Retina (tissue), 1 donor: ENCODE data around the gene UBE2A.
A peak's percentile ranks its signal among the peaks of the same experiment; 100 is the strongest.

ENCODE experiments used
- DNase-seq: peaks from one replicate; pipeline ENCODE4 v3.0.0-alpha.2; 2016

UBE2A gene

GRCh38 chrX:119574394-119575266, at the start of gene UBE2A:
TSS of gene UBE2A (plus strand) at chrX:119574563. CDS start at chrX:119574712, 149 bp downstream.
- peak; percentile 91 for DNase-seq

DNA sequence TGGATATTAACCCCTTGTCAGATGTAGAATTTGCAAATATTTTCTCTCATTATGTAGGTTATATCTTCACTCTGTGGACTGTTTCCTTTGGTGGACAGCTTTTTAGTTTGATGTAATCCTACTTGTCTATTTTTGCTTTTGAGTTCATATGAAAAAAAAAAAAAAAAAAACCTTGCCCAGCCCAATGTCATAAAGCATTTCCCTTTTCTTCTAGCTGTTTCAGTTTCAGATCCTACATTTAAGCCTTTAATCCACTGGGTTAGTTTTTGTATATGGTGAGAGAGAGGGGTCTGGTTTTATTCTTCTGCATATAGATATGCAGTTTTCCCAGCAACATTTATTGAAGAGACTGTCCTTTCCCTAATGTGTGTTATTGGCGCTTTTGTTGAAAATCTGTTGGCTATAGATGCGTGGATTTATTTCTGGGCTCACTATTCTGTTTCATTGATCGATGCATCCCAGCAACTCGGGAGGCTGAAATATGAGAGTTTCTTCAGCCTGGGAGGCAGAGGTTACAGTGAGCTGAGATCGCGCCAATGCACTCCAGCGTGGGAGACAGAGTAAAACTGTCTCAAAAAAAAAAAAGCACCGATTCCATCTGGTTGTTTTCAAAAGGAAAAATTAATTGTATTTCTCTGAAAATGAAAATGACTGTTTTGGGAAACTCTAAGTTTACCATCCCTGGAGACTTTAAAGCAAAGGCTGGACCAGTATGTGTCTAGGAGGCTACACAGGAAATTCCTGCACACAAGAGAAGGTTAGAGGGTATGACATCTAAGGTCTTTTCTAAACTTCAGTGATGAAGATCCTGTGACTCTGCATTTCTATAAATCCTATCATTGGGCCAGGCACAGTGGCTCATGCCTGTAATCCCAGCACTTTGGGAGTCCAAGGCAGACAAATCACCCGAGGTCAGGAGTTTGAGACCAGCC, 44.8 kb upstream of the UBE2A start:
- no peak for DNase-seq

- DNase-seq: no peak
These were observed 36.9 kb upstream of the UBE2A start for GRCh38 chrX:119537487-119537886.

DNA sequence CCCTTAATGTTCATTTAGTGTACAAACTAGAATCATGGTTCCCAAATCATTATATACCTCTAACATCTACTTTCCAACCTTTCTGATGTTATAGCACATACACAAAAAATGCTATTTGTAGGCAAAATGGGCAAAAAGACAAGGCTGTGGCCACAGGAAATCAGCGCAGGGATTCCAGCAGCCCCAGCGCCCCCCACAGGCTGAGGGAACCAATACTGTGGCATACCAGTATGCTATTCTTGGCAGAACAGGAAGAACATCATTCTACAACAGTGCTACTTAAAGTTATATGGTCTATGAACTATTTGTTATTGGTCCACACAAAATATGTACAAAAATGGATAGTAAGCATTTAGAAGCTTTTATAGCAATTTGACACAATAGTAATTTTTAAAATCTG, 34.5 kb upstream of the UBE2A start:
- no peak for DNase-seq

DNA sequence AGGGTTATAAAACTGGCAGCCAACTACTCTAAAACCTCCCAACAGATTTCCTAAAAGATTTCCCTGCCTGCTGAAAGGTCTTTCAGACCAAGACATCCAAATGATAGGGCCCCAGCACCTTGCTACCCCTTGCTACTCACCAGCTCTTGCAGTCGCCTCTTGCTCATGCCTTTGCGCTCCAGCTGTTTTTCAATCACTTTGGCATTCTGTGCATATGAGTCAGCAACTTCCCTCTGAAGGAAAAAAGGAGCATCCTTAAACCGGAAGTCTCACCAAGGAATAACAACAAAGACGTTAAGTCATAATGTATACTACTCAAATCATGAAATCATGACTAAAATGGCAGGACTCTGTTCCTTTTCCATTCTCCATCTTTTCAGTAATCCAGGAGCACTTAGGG, 33.2 kb upstream of the UBE2A start:
- DNase-seq: no peak

DNA sequence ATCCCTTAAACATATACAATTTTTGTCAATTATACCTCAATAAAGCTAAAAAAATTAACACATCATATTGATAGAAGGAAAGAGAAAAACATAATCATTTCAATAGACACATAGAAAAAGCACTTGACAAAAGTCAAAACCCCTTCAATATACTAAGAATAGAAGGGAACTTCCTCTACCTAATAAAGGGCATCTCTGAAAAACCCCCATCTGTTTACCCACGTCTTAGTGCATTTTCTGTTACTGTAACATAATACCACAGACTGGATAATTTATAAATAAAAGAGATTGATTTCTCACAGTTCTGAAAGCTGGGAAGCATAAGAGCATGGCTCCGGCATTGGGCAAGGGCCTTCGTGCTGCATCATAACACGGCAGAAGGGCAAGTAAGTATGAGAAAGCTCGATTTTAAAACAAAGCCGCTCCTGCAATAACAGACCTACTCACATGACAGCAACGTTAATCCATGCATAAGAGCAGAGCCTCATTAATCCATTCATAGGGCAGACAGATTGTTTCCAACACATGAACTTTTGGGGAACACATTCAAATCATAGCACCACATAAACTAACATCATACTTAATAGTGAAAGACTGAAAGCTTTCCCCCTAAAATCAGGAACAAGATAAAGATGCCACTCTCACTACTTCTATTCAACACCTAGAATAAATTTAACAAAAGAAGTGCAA, 24.9 kb upstream of the UBE2A start:
- DNase-seq: peak; percentile 2

DNA sequence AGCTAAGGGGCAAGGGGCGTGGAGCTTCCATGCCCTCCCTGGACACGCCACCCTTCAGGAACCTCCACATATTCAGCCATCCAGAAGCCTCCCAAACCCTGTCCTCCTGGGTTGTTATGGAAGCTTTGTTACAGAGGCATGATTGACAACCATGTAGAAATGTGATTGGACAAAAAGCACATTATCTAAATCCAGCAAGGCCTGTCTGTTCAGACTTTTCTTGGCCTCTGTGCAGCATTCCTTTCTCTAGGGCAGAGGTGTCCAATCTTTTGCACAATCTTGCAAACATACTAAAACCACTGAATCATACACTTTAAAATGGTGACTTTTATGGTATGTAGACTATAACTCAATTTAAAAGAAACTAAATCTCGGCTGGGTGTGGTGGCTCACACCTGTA, 21.9 kb upstream of the UBE2A start:
- no peak for DNase-seq

- peak; percentile 85 for DNase-seq
These were observed 9.2 kb upstream of the UBE2A start, which contains the start of gene STEEP1 for GRCh38 chrX:119565107-119565663. TSS of gene STEEP1 (minus strand) at chrX:119565409. CDS start at chrX:119565355, 54 bp downstream.

- no peak for DNase-seq
These were observed 4.0 kb upstream of the UBE2A start for GRCh38 chrX:119570351-119570835.

GRCh38 chrX:119573222-119573621, 1.1 kb upstream of the UBE2A start:
- DNase-seq: no peak

DNA sequence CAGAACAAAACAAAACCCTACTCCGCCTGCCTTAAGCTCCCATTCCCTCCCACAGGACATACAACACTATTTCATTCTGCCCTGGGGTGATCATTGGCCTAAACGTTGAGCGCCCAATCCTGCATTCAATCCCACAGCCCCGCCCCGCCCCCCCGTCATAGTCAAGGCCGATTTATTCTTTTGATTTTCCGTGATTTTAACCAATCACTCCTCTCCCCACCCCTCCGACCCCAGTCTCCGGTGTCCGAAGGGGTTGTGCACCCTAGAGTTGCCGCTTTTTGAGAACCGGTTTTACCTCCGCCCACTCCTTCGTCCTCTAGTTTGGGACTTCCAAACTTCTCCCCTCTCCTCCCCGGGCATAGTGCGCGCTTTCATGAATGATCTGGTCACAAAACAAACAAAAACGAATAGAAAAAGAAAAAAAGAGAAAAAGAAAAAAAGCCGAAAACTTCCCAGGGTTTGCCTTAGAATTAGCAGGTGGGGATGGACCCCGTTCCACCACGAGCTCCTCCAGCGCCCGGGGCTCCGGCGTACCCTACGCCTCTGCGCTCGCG, 446 bp upstream of the UBE2A start:
- DNase-seq: no peak

DNA sequence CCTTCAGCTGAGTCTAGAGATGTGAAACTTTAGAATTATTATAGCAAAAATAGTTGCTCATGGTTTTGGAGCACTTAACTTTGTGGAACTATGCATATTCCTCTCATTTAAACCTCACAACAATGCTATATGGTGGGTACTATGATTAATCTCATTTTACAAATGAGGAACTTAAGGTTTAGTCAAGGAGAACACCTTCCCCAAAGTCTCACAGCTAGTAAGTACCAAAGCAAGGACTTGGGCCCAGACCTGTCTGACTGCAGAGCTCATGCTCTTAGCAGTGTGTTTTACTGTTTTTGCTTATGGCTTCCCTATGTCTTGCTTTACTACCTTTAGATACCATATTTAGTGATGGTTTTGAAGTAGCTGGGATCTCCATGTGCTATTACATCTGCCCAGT, 5.1 kb downstream of the UBE2A start:
- no peak for DNase-seq

- no peak for DNase-seq
These were observed 9.2 kb downstream of the UBE2A start for GRCh38 chrX:119583431-119584059.

- DNase-seq: no peak
These were observed 15.4 kb downstream of the UBE2A start for GRCh38 chrX:119589810-119590209.

DNA sequence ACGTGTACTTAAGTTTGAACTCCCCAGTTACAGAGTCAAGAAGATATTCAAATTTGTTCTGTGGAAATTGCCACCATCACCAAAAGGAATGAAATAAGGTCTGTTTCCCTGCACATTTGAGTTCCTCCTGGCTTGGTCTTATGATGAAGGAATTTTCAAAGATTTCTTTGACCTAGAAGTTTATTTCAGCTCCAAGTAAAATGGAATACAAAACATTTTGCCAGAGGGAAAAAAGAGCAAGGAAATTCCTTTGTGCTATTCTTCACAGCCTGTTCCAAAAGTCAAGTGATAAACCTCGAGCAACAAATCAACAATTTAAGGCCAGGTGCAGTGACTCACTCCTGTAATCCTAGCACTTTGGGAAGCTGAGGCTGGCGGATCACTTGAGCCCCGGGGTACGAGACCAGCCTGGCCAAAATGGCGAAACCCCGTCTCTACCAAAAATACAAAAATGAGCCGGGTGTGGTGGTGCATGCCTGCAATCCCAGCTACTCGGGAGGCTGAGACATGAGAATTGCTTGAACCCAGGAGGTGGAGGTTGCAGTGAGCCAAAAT, 28.4 kb downstream of the UBE2A start:
- no peak for DNase-seq

GRCh38 chrX:119604766-119605463, 30.6 kb downstream of the UBE2A start:
- peak; percentile 50 for DNase-seq

- DNase-seq: peak; percentile 53
These were observed 31.3 kb downstream of the UBE2A start for GRCh38 chrX:119605464-119606279.

- DNase-seq: peak; percentile 92
These were observed 32.1 kb downstream of the UBE2A start, which contains the start of gene NKRF for GRCh38 chrX:119606280-119607017. TSS of gene NKRF (minus strand) at chrX:119606424.

- DNase-seq: no peak
These were observed 32.6 kb downstream of the UBE2A start for GRCh38 chrX:119607018-119607389.
